Measurements from ENCODE around the gene MCU. TPM values are rescaled to one million over a fixed set of nuclear protein-coding genes. Genes with fewer than 3 reads are reported as not detected.

The MCU gene
- total RNA-seq, 4 donors from 2014 or later: 25.1 to 82.4 (median 65.1) TPM

GRCh38 chr10:72846238-72846637 is 154.3 kb downstream of the MCU start:
- Histone ChIP-seq H3K9me3 (no peaks in the 10 kb centered on the region), H3K27me3 (no peaks in the 10 kb centered on the region), H3K27ac (no peak overlapping the region), H3K4me1 (no peaks in the 10 kb centered on the region), H3K4me3 (no peak overlapping the region), H3K36me3 (no peaks in the 10 kb centered on the region)
- in situ Hi-C loops (cut with MboI; ENCODE audit: low pct_ligation_motif_present in 1 of 4, low pct_unique_long_range_greater_than_20kb in 1 of 4, low sequenced_read_pairs in 3 of 4) (loop anchor here in 2 of 4 donors (25.0 kb wide), 1 partner anchor 484 kb away; the partner anchor contains the start of gene DNAJB12 (in 2 of the 2)), intact Hi-C loops (cut with DNase I; ENCODE audit: low total_unique reads) (no loop called here)
- TF ChIP-seq POLR2A (IDR thresholded peaks at IDR 0.05): no peak
- no peak for TF ChIP-seq CTCF (IDR thresholded peaks at IDR 0.05)
- TF ChIP-seq EP300 (IDR thresholded peaks at IDR 0.05; ENCODE audit: low read depth): no peak
- TF ChIP-seq POLR2AphosphoS5 (IDR thresholded peaks at IDR 0.05): no peak
- no peak for DNase-seq
- 74 to 82% methylated on average over 5 to 7 of the region's 7 CpGs for WGBS, 2 donors (ENCODE audit: low coverage in 1 of 2)

GRCh38 chr10:72847681-72848080 is 155.7 kb downstream of the MCU start:
- in situ Hi-C loops (cut with MboI; ENCODE audit: low pct_ligation_motif_present in 1 of 4, low pct_unique_long_range_greater_than_20kb in 1 of 4, low sequenced_read_pairs in 3 of 4): loop anchor here in 2 of 4 donors (25.0 kb wide), 1 partner anchor 485 kb away; the partner anchor contains the start of gene DNAJB12 (in 2 of the 2)
- H3K27ac ChIP-seq: no peak overlapping the region
- TF ChIP-seq POLR2A (IDR thresholded peaks at IDR 0.05): no peak
- no peak for TF ChIP-seq CTCF (IDR thresholded peaks at IDR 0.05)
- no peak for TF ChIP-seq POLR2AphosphoS5 (IDR thresholded peaks at IDR 0.05)
- no peak for TF ChIP-seq EP300 (IDR thresholded peaks at IDR 0.05; ENCODE audit: low read depth)

GRCh38 chr10:72850861-72851260 is 158.9 kb downstream of the MCU start:
- DNase-seq: no peak
- Histone ChIP-seq H3K27me3 (no peaks in the 10 kb centered on the region), H3K9me3 (no peaks in the 10 kb centered on the region), H3K27ac (no peak overlapping the region), H3K36me3 (peaks cover 0 to 7% (median 0%) of the 10 kb centered on the region in 4 donors), H3K4me1 (no peaks in the 10 kb centered on the region), H3K4me3 (no peak overlapping the region)
- in situ Hi-C loops (cut with MboI; ENCODE audit: low pct_ligation_motif_present in 1 of 4, low pct_unique_long_range_greater_than_20kb in 1 of 4, low sequenced_read_pairs in 3 of 4) (no loop called here), intact Hi-C loops (cut with DNase I; ENCODE audit: low total_unique reads) (no loop called here)
- 78 to 87% methylated on average over 2 of the region's 2 CpGs for WGBS, 2 donors (ENCODE audit: low coverage in 1 of 2)
- TF ChIP-seq EP300 (IDR thresholded peaks at IDR 0.05; ENCODE audit: low read depth) (no peak), POLR2A (IDR thresholded peaks at IDR 0.05) (no peak), POLR2AphosphoS5 (IDR thresholded peaks at IDR 0.05) (no peak), CTCF (IDR thresholded peaks at IDR 0.05) (no peak)

More at GRCh38 chr10:72847681-72848080, 155.7 kb downstream of the MCU start:
- WGBS, 2 donors (ENCODE audit: low coverage in 1 of 2): 67 to 94% methylated on average over 1 to 2 of the region's 2 CpGs
- Histone ChIP-seq H3K4me1 (no peaks in the 10 kb centered on the region), H3K27me3 (no peaks in the 10 kb centered on the region), H3K9me3 (no peaks in the 10 kb centered on the region), H3K36me3 (peaks cover 0 to 3% (median 0%) of the 10 kb centered on the region in 4 donors), H3K4me3 (no peak overlapping the region)
- no peak for DNase-seq
- intact Hi-C loops (cut with DNase I; ENCODE audit: low total_unique reads): no loop called here

- H3K36me3 ChIP-seq: peaks cover 0 to 7% (median 0%) of the 10 kb centered on the region in 4 donors
- intact Hi-C loops (cut with DNase I; ENCODE audit: low total_unique reads): no loop called here
- no peak overlapping the region for H3K4me3 ChIP-seq
- TF ChIP-seq CTCF (IDR thresholded peaks at IDR 0.05): no peak
- TF ChIP-seq EP300 (IDR thresholded peaks at IDR 0.05; ENCODE audit: low read depth): no peak
- 96% methylated on average over 1 of the region's 1 CpG; no CpG with 5 or more reads in 1 of the 2 donors for WGBS, 2 donors (ENCODE audit: low coverage in 1 of 2)
- no peaks in the 10 kb centered on the region for H3K4me1 ChIP-seq
- H3K27me3 ChIP-seq: no peaks in the 10 kb centered on the region
- no peak for DNase-seq
- no peaks in the 10 kb centered on the region for H3K9me3 ChIP-seq
- in situ Hi-C loops (cut with MboI; ENCODE audit: low pct_ligation_motif_present in 1 of 4, low pct_unique_long_range_greater_than_20kb in 1 of 4, low sequenced_read_pairs in 3 of 4): no loop called here
- no peak overlapping the region for H3K27ac ChIP-seq
Observed at GRCh38 chr10:72851509-72851908, 159.6 kb downstream of the MCU start.
